HG03354 (cell line): ENCODE measurements around the gene KCNC3.
A peak's percentile ranks its signal among the peaks of the same experiment; 100 is the strongest.

Experiments
- ATAC-seq: cut with Tn5 transposase; IDR thresholded peaks from one replicate; pipeline ENCODE4 v1.9.1; 2021; ENCODE audit warnings: mild to moderate bottlenecking; ENCODE audit not compliant: unreplicated experiment, poor library complexity, severe bottlenecking

KCNC3 gene

GRCh38 chr19:50329146-50329925 lies at the start of gene KCNC3:
TSS of gene KCNC3 (minus strand) at chr19:50329377. CDS start at chr19:50329082, 295 bp downstream.
- peak; percentile 43 for ATAC-seq

DNA sequence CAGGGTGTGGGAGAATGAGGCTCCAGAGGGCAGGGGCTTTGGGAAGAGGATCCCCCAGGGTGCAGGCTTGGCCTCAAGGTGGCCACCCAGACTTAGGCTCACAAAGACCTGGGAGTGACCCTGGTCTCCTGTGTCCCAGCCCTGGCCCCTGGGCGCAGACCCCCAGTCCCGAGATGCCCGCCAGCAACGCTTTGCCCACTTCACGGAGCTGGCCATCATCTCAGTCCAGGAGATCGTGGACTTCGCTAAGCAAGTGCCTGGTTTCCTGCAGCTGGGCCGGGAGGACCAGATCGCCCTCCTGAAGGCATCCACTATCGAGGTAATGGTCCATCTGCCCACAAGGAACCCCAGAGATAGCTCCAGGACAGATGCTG lies 49.7 kb upstream of the KCNC3 start:
- no peak for ATAC-seq

DNA sequence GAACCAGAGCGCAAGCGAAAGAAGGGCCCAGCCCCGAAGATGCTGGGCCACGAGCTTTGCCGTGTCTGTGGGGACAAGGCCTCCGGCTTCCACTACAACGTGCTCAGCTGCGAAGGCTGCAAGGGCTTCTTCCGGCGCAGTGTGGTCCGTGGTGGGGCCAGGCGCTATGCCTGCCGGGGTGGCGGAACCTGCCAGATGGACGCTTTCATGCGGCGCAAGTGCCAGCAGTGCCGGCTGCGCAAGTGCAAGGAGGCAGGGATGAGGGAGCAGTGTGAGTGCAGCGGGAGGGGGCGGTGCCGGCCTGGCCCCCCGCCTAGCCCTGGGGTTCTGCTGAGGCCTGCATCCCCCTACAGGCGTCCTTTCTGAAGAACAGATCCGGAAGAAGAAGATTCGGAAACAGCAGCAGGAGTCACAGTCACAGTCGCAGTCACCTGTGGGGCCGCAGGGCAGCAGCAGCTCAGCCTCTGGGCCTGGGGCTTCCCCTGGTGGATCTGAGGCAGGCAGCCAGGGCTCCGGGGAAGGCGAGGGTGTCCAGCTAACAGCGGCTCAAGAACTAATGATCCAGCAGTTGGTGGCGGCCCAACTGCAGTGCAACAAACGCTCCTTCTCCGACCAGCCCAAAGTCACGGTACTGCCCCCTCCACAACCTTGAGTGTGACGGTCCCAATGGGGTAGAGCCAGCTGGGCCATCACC lies 49.1 kb upstream of the KCNC3 start:
- ATAC-seq: no peak

DNA sequence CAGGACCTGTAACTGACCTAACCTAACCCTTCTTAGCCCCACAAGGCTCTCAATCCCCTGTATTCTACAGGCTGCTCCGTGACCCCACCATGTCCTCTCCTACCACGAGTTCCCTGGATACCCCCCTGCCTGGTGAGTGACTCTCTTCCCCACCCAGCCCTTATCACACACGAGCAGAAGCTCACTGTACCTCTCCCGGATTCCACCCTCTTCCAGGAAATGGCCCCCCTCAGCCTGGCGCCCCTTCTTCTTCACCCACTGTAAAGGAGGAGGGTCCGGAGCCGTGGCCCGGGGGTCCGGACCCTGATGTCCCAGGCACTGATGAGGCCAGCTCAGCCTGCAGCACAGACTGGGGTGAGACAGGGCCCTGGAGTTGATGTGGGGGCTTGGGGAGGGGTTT lies 48.3 kb upstream of the KCNC3 start:
- ATAC-seq: no peak

GRCh38 chr19:50377051-50377461 lies 47.9 kb upstream of the KCNC3 start:
- no peak for ATAC-seq

DNA sequence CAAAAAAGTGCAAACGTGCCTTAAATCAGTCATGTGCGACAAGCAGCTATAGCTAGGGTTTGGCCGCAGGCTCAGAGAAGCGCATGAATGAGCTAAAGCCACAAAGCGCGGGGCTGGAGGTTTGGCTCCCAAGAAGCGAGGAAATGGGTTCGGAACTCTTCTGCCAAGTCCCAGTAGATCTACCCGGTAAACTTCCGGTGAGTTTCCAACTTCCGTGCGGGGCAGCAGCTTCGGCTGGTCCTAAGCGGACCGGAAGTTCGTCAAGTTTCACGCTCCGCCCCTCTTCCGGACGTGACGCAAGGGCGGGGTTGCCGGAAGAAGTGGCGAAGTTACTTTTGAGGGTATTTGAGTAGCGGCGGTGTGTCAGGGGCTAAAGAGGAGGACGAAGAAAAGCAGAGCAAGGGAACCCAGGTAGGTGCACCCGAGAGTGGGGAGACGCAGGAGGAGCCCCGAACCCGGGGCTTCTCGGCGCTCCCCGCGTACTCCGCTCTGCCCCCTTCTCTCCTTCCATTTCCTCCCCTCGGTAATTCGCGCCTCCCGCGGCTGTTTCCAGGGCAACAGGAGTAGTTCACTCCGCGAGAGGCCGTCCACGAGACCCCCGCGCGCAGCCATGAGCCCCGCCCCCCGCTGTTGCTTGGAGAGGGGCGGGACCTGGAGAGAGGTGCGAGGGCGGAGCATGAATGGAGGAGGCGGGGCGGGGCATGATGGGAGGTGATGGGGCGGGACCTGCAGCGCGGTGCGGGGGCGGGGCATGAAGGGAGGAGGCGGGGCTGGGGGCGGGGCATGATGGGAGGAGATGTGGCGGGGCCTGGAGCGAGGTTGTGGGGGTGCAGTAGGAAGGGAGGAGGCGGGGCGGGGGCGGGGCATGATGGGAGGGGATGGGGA lies 47.2 kb upstream of the KCNC3 start, which contains the start of gene NR1H2:
NR1H2 (plus strand) TSS at position 292 of the 885 bp plus-strand sequence. CDS start 1,149 bp downstream, outside the sequence.
- ATAC-seq: peak; percentile 93

DNA sequence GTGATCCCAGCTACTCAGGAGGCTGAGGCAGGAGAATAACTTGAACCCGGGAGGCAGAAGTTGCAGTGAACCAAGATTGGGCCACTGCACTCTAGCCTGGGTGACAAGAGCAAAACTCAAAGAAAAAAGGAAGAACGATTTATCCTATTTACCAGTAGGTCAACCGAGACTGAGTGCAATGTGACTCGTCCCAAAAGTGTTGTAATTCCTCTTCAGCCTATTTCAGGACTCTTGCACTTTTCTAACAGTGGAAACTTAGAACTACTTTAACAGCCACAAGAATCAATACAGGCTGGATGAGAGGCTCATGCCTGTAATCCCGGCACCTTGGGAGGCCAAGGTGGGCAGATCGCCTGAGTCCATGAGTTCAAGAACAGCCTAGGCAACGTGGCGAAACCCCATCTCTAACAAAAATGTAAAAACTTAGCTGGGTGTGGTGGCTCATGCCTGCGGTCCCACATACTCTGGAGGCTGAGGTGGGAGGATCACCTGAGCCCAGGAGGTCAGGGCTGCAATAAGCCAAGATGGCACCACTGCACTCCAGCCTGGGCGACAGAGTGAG lies 42.8 kb upstream of the KCNC3 start:
- ATAC-seq: no peak

DNA sequence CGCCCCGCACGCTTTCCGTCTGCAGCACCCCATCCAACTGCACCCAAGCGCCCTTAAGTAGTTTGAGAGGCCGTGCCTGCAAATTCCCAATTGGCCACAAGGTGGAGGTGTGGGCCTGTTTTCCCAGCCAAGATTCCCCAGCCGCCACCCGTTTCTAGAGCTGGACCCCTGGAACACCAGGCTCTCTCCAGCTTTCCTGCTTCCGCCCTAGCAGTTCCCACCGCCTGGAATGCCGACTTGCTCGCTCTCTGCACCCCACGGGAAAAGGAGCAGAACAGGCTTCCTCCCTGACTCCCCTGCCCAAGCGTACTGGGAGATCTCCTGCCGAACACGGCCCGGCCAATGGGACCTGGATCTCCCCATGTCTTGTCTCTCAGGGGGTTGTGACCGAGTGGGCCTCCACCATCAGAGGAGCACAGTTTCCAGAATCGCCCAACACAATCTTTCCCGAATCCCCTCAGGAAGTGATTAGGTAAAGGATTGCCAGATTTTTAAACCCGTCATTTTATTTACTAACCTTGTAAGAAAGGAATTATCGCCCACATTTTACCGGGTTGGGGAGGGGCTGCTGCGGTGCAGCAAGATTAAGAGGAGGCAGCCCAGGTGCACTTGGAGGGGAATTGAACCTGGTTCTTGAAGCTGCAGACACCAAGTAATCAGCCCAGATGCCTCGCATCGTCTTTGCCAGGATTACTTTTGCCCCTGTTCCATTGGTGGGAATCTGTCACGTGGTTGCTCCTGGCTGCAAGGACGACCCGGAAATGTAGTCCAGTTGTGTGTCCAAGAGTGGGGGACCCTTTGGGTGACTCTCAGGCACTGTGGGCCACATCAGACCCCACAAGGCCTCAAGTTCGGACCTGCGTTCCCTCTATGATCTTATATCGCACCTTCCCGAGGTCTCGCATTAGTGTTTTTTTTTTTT lies 39.7 kb upstream of the KCNC3 start:
- peak; percentile 64 for ATAC-seq

GRCh38 chr19:50365434-50366306 lies 36.5 kb upstream of the KCNC3 start, which contains the start of gene NAPSA:
TSS of gene NAPSA (minus strand) at chr19:50365639. CDS start at chr19:50365621, 18 bp downstream.
- no peak for ATAC-seq

DNA sequence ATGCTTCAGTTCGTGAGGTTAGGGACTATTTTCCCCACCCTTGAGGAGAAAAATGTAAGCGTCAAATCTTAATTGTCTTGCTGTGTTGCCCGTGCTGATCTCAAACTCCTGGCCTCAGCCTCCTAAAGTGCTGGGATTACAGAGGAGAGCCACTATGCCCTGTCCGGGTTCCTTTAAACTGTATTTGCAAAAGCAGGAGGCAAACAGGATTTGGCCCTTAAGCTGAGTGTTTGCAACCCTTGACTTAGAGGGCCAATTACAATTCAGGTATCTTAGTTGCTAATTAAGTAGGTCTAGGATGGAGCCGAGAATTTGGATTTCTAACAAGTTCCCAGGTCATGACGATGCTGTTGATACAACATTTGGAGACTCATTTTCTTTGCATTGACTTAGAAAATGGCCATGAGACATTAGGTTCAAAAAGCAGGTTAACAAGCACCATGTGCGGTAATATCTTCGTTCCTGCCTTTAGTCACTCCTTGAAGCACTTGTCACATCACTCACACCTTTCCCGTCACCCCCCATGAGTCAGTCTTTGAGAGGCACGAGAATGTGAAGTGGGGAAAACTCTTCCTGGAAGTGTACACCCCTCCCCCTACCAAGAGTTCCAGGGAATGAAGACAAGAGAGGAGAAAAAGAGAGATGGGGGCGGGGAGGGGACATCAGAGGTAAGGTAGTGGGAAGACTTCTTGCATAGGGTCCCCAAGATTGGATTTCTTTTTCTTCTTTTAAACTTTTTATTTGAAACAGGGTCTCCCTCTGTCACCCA lies 33.7 kb upstream of the KCNC3 start:
- ATAC-seq: no peak

DNA sequence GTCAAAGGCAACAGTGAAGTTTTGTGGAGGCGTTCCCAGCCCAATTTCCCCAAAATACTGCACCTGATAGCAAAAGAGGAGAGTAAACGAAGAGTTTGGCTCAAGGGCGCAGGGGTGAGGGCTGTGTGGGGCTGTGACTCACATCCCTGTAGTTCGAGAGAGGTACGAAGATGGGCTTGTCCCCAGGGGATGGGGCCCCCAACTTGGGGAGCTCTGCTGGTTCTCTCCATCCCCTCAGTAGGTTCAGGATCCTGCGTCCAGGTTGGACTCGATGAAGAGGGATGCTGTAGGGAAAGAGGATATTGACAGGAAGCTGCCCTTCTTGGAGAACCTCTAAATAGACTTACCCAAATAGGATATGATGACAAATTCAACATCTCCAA lies 32.8 kb upstream of the KCNC3 start:
- no peak for ATAC-seq

DNA sequence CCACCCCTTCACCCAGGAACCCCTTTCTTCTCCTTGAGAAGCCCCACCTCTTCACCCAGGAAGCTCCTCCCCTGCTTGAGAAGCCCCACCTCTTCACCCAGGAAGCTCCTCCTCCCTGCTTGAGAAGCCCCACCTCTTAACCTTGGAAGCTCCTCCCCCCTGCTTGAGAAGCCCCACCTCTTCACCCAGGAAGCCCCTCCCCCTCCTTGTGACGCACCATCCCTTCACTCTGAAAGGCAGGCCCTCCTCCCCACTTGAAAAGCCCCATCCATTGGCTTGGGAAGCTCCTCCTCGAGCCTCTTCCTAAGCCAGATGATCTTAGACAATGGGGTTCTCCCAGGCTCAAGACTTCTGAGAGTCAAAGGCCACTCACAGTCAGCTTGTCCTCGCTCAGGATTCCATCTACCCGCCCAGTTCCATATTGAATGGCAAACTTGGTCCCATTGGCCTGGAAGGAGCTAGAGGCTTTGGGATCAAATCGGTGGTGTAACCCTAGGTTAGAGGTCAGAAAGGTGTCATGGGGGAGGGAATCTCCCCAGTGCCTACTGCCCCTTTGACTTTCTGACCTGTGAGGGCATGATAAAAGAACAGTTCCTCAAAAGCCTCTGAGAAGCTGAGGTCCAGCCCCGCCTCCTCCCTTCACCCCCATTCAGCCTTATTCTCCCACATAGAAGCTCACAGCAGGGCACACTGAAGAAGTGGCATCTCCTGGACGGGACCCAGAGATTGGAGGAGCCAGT lies 32.3 kb upstream of the KCNC3 start:
- ATAC-seq: no peak

DNA sequence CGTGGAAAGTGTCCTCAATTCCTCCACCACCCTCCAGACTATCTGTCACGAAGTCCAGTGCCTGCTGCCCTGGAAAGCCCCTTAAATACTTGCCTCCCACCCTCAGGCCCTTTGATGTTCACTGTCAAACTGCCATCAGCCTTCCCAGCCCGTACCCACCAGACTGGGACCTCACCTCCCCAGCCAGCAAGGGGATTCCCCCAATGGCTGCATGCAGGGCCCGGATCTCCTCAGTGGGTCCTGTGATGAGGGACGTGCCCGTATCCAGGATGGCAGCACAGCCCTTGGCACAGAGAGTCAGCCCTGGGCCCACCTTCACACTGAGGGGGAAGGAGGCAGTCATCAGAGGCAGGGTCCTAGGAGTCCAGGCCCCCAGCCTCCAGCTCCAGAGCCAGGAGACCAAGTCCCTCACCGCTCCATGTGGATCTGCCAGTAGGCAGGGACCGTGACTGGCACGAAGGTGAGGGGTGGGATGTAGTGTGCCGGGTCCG lies 30.2 kb upstream of the KCNC3 start:
- ATAC-seq: no peak

- no peak for ATAC-seq
Measured at GRCh38 chr19:50358483-50359327, 29.5 kb upstream of the KCNC3 start.
